Vagina (tissue), 2 donors: ENCODE measurements around the gene RAD51AP1. TPM values are rescaled to one million over a fixed set of nuclear protein-coding genes. Genes with fewer than 3 reads are reported as not detected.

Source experiments
- DNase-seq, 2 donors: peaks; one replicate each; pipeline ENCODE4 v3.0.0-alpha.2; 2017; ENCODE audit errors: extremely low spot score in 2 of 2
- H3K27ac ChIP-seq: fragments of 200-600 bp; sonication (generic); one replicate; pipeline ENCODE4 v1.5.1; 2019
- H3K27me3 ChIP-seq: fragments of 200-600 bp; sonication (generic); one replicate; pipeline ENCODE4 v1.5.1; 2019
- H3K36me3 ChIP-seq, 2 donors: fragments of 200-600 bp; sonication (generic); one replicate each; pipeline ENCODE4 v1.5.1; 2017 to 2019
- H3K4me1 ChIP-seq: fragments of 200-600 bp; sonication (generic); one replicate; pipeline ENCODE4 v1.5.1; 2019
- H3K4me3 ChIP-seq, 2 donors: fragments of 200-600 bp; sonication (generic); 1 replicate in 1 of 2; 2 replicates in 1 of 2; pipeline ENCODE4 v1.5.1; 2016 to 2019
- H3K9me3 ChIP-seq: fragments of 200-600 bp; sonication (generic); one replicate; pipeline ENCODE4 v1.5.1; 2019
- CTCF ChIP-seq, 3 experiments: fragments of 450-650 bp in 2 of 3; fragments of 200-600 bp in 1 of 3; sonication (generic) in 1 of 3; IDR thresholded peaks; one replicate each; pipeline ENCODE4 v1.5.1; 2017 to 2019; ENCODE audit warnings: antibody characterized with exemption in 3 of 3, mild to moderate bottlenecking in 2 of 3, moderate library complexity in 2 of 3
- POLR2A ChIP-seq, 2 donors: fragments of 450-650 bp; IDR thresholded peaks; one replicate each; pipeline ENCODE4 v1.6.1; 2017; ENCODE audit warnings: antibody characterized with exemption in 2 of 2, mild to moderate bottlenecking in 2 of 2, moderate library complexity in 2 of 2
- POLR2AphosphoS5 ChIP-seq, 2 donors: sonication (generic); formaldehyde crosslinking; IDR thresholded peaks; one replicate each; pipeline ENCODE4 v1.9.0; 2017; ENCODE audit warnings: antibody characterized with exemption in 2 of 2, mild to moderate bottlenecking in 2 of 2, low read depth in 1 of 2; ENCODE audit not compliant: insufficient read depth in 1 of 2
- intact Hi-C: fragments of 100-400 bp; cut with DNase I; formaldehyde crosslinking; loops from one replicate; pipeline ENCODE4 v1.15.1; 2023
- total RNA-seq: library from RNA; depleted of rRNA; stranded (reverse); fragments of >200 nt; gene quantifications from one replicate; pipeline ENCODE4 v1.2.3, GENCODE V29; 2016

Gene RAD51AP1
- total RNA-seq, 1 donor from 2014 or later = 4.2 TPM

GRCh38 chr12:4603946-4604345, 65.3 kb downstream of the RAD51AP1 start:
- no peak for DNase-seq
- Histone ChIP-seq H3K36me3 (no peaks in the 10 kb centered on the region), H3K27ac (no peak overlapping the region), H3K4me1 (peaks cover 23% of the 10 kb centered on the region), H3K4me3 (no peak overlapping the region), H3K9me3 (no peaks in the 10 kb centered on the region), H3K27me3 (no peaks in the 10 kb centered on the region)
- TF ChIP-seq POLR2A (IDR thresholded peaks at IDR 0.05) (no peak), CTCF (IDR thresholded peaks at IDR 0.05) (no peak), POLR2AphosphoS5 (IDR thresholded peaks at IDR 0.05; ENCODE audit: insufficient read depth in 1 of 2, low read depth in 1 of 2) (no peak)
- intact Hi-C loops = no loop called here

- peak; percentile 65 to 82 for TF ChIP-seq POLR2AphosphoS5 (IDR thresholded peaks at IDR 0.05; ENCODE audit: insufficient read depth in 1 of 2, low read depth in 1 of 2)
- TF ChIP-seq CTCF (IDR thresholded peaks at IDR 0.05) = peak; percentile 65 to 92 (median 82)
- TF ChIP-seq POLR2A (IDR thresholded peaks at IDR 0.05) = no peak
- no peaks in the 10 kb centered on the region for H3K9me3 ChIP-seq
- peak overlapping the region; percentile 64 for H3K27ac ChIP-seq
- intact Hi-C loops = no loop called here
- peak overlapping the region; percentile 72 to 73 for H3K4me3 ChIP-seq
- peaks cover 23% of the 10 kb centered on the region for H3K4me1 ChIP-seq
- no peaks in the 10 kb centered on the region for H3K27me3 ChIP-seq
- H3K36me3 ChIP-seq = no peaks in the 10 kb centered on the region
- no peak for DNase-seq
Observed at GRCh38 chr12:4604684-4605193, 66.0 kb downstream of the RAD51AP1 start.

GRCh38 chr12:4607056-4607455, 68.4 kb downstream of the RAD51AP1 start:
- intact Hi-C loops = no loop called here
- no peak for DNase-seq
- no peak overlapping the region for H3K4me3 ChIP-seq

GRCh38 chr12:4609071-4609470, 70.4 kb downstream of the RAD51AP1 start:
- Histone ChIP-seq H3K4me1 (peaks cover 23% of the 10 kb centered on the region), H3K36me3 (peaks cover 0 to 36% of the 10 kb centered on the region in 2 donors), H3K27ac (no peak overlapping the region), H3K27me3 (no peaks in the 10 kb centered on the region), H3K9me3 (no peaks in the 10 kb centered on the region), H3K4me3 (no peak overlapping the region)
- intact Hi-C loops = no loop called here
- no peak for TF ChIP-seq POLR2A (IDR thresholded peaks at IDR 0.05)
- TF ChIP-seq POLR2AphosphoS5 (IDR thresholded peaks at IDR 0.05; ENCODE audit: insufficient read depth in 1 of 2, low read depth in 1 of 2) = no peak
- no peak for TF ChIP-seq CTCF (IDR thresholded peaks at IDR 0.05)
- DNase-seq = no peak

More at GRCh38 chr12:4607056-4607455, 68.4 kb downstream of the RAD51AP1 start:
- Histone ChIP-seq H3K4me1 (peaks cover 23% of the 10 kb centered on the region), H3K36me3 (peaks cover 0 to 17% of the 10 kb centered on the region in 2 donors), H3K27ac (no peak overlapping the region), H3K9me3 (no peaks in the 10 kb centered on the region), H3K27me3 (no peaks in the 10 kb centered on the region)
- TF ChIP-seq POLR2AphosphoS5 (IDR thresholded peaks at IDR 0.05; ENCODE audit: insufficient read depth in 1 of 2, low read depth in 1 of 2) (no peak), CTCF (IDR thresholded peaks at IDR 0.05) (no peak), POLR2A (IDR thresholded peaks at IDR 0.05) (no peak)

Other genes with a start within 250 kb of the RAD51AP1 start
- gene TIGAR, start 217.7 kb upstream of the RAD51AP1 start, total RNA-seq = 0.98 TPM
- not detected for gene FGF23, start 159.2 kb upstream of the RAD51AP1 start, total RNA-seq
- gene FGF6, start 93.1 kb upstream of the RAD51AP1 start, total RNA-seq = not detected
- gene DYRK4, start 23.3 kb downstream of the RAD51AP1 start, total RNA-seq = 19.4 TPM
- not detected for gene AKAP3, start 110.2 kb downstream of the RAD51AP1 start, total RNA-seq
- gene NDUFA9, start 110.2 kb downstream of the RAD51AP1 start, total RNA-seq = 49.6 TPM
- gene GALNT8, start 181.5 kb downstream of the RAD51AP1 start, total RNA-seq = 2.0 TPM